GM12892 (cell line): ENCODE measurements around the gene MERTK.

Source experiments
- POLR2A ChIP-seq: IDR thresholded peaks from 2 replicates; pipeline ENCODE4 v1.6.1; 2011; ENCODE audit warnings: low read depth, low read length, control low read depth
- TAF1 ChIP-seq: IDR thresholded peaks from 2 replicates; pipeline ENCODE4 v1.6.1; 2011; ENCODE audit warnings: low read depth, mild to moderate bottlenecking, control low read depth, low read length, borderline replicate concordance

GRCh38 chr2:111972955-111973565 is 74.7 kb downstream of the MERTK start:
- TF ChIP-seq TAF1, result no peak
- no peak for TF ChIP-seq POLR2A
